Left ventricle myocardium inferior (tissue), 1 donor: Measurements from ENCODE around the gene EEF1AKMT4. TPM values are rescaled to one million over a fixed set of nuclear protein-coding genes. Genes with fewer than 3 reads are reported as not detected.

ENCODE experiments used
- DNase-seq: peaks from one replicate; pipeline ENCODE4 v3.0.0-alpha.2; 2020
- H3K27ac ChIP-seq: fragments of 200-600 bp; replicated peaks from 2 replicates; pipeline ENCODE4 v1.8.0; 2021
- H3K27me3 ChIP-seq: fragments of 200-600 bp; 2 replicates; pipeline ENCODE4 v1.8.0; 2021; ENCODE audit warnings: low read depth
- H3K36me3 ChIP-seq: fragments of 200-600 bp; 2 replicates; pipeline ENCODE4 v1.8.0; 2021
- H3K4me1 ChIP-seq: fragments of 200-600 bp; 2 replicates; pipeline ENCODE4 v1.8.0; 2021
- H3K4me3 ChIP-seq: fragments of 200-600 bp; 2 replicates; pipeline ENCODE4 v1.8.0; 2021; ENCODE audit warnings: mild to moderate bottlenecking, moderate library complexity
- H3K9me3 ChIP-seq: fragments of 200-600 bp; replicated peaks from 2 replicates; pipeline ENCODE4 v1.8.0; 2021
- intact Hi-C: fragments of 100-400 bp; cut with micrococcal nuclease; formaldehyde crosslinking; loops from one replicate; pipeline ENCODE4 v1.11.0; 2022
- long read RNA-seq: library from polyadenylated mRNA; unstranded; transcript quantifications from one replicate; pipeline ENCODE4 v2.0.0, GENCODE V29; 2021
- total RNA-seq: library from RNA; stranded (reverse); fragmentation: NEBNext Ultra II Directional; extraction: Animal tissue kit (Norgen Biotek cat#: 25700); gene quantifications from one replicate; pipeline ENCODE4 v1.2.1, GENCODE V29; 2021
- TF ChIP-seq, protein P1 (sequence below): fragments of 200-600 bp; IDR thresholded peaks from 2 replicates; pipeline ENCODE4 v1.8.0; 2021; ENCODE audit warnings: antibody characterized with exemption, mild to moderate bottlenecking, borderline replicate concordance
- donor health status: DM: no; HTN: yes; CAD: no; lungs with severe emphysema.

Gene EEF1AKMT4
- 1.6 TPM for total RNA-seq
- long read RNA-seq, partial matches to known transcripts: 0 of 2 reads
- long read RNA-seq, other reads (novel, unspliced or antisense): 0 of 2 reads

DNA sequence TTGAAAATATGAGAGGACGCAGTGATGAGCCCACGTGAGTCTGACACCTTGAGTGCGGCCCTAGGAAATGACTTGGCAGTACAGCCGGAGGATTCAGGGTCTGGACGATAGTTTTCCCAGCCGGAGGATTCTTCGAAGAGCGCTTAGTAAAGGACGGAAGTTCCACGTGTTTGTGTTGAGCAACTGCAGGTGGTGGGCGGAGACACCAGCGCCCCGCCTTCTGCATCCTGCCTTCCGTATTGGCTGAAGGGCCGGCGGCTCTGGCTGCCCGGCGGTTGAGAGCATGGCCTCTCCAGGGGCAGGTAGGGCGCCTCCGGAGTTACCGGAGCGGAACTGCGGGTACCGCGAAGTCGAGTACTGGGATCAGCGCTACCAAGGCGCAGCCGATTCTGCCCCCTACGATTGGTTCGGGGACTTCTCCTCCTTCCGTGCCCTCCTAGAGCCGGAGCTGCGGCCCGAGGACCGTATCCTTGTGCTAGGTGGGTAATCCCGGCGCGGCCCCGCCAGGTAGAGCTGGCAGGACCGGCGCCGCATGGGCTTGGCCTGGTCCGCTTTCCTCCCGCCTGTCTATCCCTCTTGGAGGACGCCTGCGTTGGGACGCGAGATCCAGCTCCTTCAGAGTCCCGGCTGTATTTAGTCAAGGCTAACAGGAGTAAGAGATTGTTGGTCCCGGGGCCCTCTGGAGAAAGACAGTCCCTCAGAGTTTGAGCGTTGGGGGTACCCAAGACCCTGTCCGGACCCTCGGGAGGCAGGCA is at the start of gene EEF1AKMT4:
EEF1AKMT4 (plus strand) TSS at position 261 of the 755 bp plus-strand sequence; CDS start at position 284, 23 bp downstream.
- Histone ChIP-seq H3K27me3 (no peaks in the 10 kb centered on the region), H3K4me1 (peaks cover 33% of the 10 kb centered on the region), H3K4me3 (peak within 1 kb of the TSS; percentile 75), H3K9me3 (no peaks in the 10 kb centered on the region), H3K36me3 (peaks cover 11% of the 10 kb centered on the region), H3K27ac (peak within 1 kb of the TSS; percentile 89)
- intact Hi-C loops: loop anchor here (10.0 kb wide), 1 partner anchor 65 kb away; the partner anchor contains the start of gene ABCF3
- peak; percentile 95 for DNase-seq
- TF ChIP-seq, protein P1, sequence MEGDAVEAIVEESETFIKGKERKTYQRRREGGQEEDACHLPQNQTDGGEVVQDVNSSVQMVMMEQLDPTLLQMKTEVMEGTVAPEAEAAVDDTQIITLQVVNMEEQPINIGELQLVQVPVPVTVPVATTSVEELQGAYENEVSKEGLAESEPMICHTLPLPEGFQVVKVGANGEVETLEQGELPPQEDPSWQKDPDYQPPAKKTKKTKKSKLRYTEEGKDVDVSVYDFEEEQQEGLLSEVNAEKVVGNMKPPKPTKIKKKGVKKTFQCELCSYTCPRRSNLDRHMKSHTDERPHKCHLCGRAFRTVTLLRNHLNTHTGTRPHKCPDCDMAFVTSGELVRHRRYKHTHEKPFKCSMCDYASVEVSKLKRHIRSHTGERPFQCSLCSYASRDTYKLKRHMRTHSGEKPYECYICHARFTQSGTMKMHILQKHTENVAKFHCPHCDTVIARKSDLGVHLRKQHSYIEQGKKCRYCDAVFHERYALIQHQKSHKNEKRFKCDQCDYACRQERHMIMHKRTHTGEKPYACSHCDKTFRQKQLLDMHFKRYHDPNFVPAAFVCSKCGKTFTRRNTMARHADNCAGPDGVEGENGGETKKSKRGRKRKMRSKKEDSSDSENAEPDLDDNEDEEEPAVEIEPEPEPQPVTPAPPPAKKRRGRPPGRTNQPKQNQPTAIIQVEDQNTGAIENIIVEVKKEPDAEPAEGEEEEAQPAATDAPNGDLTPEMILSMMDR: peak; percentile 64

- no peak overlapping the region for H3K27ac ChIP-seq
- H3K36me3 ChIP-seq: no peaks in the 10 kb centered on the region
- no peaks in the 10 kb centered on the region for H3K4me1 ChIP-seq
- TF ChIP-seq, protein P1: no peak
- no peak overlapping the region for H3K4me3 ChIP-seq
- no peaks in the 10 kb centered on the region for H3K9me3 ChIP-seq
- peaks cover 8% of the 10 kb centered on the region for H3K27me3 ChIP-seq
- intact Hi-C loops: no loop called here
- no peak for DNase-seq
Observed at GRCh38 chr3:184200825-184201224, 48.6 kb upstream of the EEF1AKMT4 start.

GRCh38 chr3:184203526-184203925 is 45.9 kb upstream of the EEF1AKMT4 start:
- intact Hi-C loops: no loop called here
- TF ChIP-seq, protein P1: no peak
- H3K9me3 ChIP-seq: no peaks in the 10 kb centered on the region
- H3K36me3 ChIP-seq: no peaks in the 10 kb centered on the region
- no peak overlapping the region for H3K4me3 ChIP-seq
- H3K27ac ChIP-seq: no peak overlapping the region
- H3K27me3 ChIP-seq: peaks cover 26% of the 10 kb centered on the region
- no peak for DNase-seq
- H3K4me1 ChIP-seq: no peaks in the 10 kb centered on the region

GRCh38 chr3:184209146-184209923 is 40.1 kb upstream of the EEF1AKMT4 start:
- no peak overlapping the region for H3K4me3 ChIP-seq
- TF ChIP-seq, protein P1: no peak
- intact Hi-C loops: no loop called here
- no peak overlapping the region for H3K27ac ChIP-seq
- no peak for DNase-seq
- peaks cover 26% of the 10 kb centered on the region for H3K27me3 ChIP-seq
- H3K36me3 ChIP-seq: no peaks in the 10 kb centered on the region
- H3K9me3 ChIP-seq: no peaks in the 10 kb centered on the region
- H3K4me1 ChIP-seq: no peaks in the 10 kb centered on the region

DNA sequence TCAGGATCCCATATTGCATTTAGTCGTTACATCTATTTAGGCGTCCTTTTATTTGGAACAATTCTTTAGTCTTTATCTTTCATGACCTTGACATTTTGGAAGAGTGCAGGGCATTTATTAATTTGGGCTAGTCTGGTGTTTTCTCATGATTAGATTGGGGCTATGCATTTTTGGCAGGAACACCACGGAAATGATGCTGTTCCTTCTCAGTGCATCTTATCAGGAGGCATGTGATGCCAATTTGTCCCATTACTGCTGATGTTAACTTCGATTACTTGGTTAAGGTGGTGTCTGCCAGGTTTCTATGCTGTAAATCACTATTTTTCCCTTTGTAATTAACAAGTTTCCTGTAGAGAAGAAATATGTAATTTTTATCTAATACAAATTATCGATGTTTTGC is 38.2 kb upstream of the EEF1AKMT4 start:
- intact Hi-C loops: no loop called here
- H3K27me3 ChIP-seq: peaks cover 15% of the 10 kb centered on the region
- no peak for DNase-seq
- no peaks in the 10 kb centered on the region for H3K4me1 ChIP-seq
- H3K9me3 ChIP-seq: no peaks in the 10 kb centered on the region
- no peak overlapping the region for H3K27ac ChIP-seq
- H3K36me3 ChIP-seq: no peaks in the 10 kb centered on the region
- TF ChIP-seq, protein P1: no peak
- no peak overlapping the region for H3K4me3 ChIP-seq
